SIG-M5 treated with dmso at 0.1 percent for 504 hours (cell line): ENCODE results near the gene ERICH4.
"Not testable (repeated sequence)": the region's sequence is repeated elsewhere in the genome, so short reads cannot be mapped to it uniquely, and the experiment has no call there.

Source experiments
- DNase-seq: peaks from one replicate; lab custom pipeline; 2025; ENCODE audit not compliant: unreplicated experiment; lab: John Stamatoyannopoulos, UW

Gene ERICH4

GRCh38 chr19:41476583-41476982, 33.6 kb downstream of the ERICH4 start:
- DNase-seq, result no peak

- no peak for DNase-seq
These were observed 35.2 kb downstream of the ERICH4 start for GRCh38 chr19:41478171-41478570.

GRCh38 chr19:41478875-41479756, 36.2 kb downstream of the ERICH4 start:
- DNase-seq, result no peak

- DNase-seq, result no peak
These were observed 36.8 kb downstream of the ERICH4 start for GRCh38 chr19:41479757-41480191.

GRCh38 chr19:41480336-41480735, 37.4 kb downstream of the ERICH4 start:
- no peak for DNase-seq

GRCh38 chr19:41484822-41485221, 41.9 kb downstream of the ERICH4 start:
- DNase-seq, result no peak

GRCh38 chr19:41486953-41487352, 44.0 kb downstream of the ERICH4 start:
- not testable (repeated sequence) for DNase-seq

- DNase-seq, result no peak
These were observed 49.9 kb downstream of the ERICH4 start for GRCh38 chr19:41492843-41493242.
